Adrenal gland (tissue), 5 donors: ENCODE results near the gene SLC25A23.

Experiments
- CTCF ChIP-seq, 6 experiments: fragments of 450-650 bp in 4 of 6; fragments of 200-600 bp in 2 of 6; sonication (generic) in 1 of 6; IDR thresholded peaks; 1 replicate in 5 of 6; 2 replicates in 1 of 6; pipeline versions ENCODE4 v1.5.1 to v1.8.0; 2016 to 2021; ENCODE audit warnings: antibody characterized with exemption in 6 of 6, mild to moderate bottlenecking in 2 of 6, moderate library complexity in 1 of 6
- POLR2A ChIP-seq, 2 donors: fragments of 450-650 bp; IDR thresholded peaks; one replicate each; pipeline ENCODE4 v1.6.1; 2017; ENCODE audit warnings: antibody characterized with exemption in 2 of 2, mild to moderate bottlenecking in 2 of 2, moderate library complexity in 1 of 2
- donor health status: DM: no; HTN: no; CAD: no.

- TF ChIP-seq POLR2A (IDR thresholded peaks at IDR 0.05) (no peak), CTCF (IDR thresholded peaks at IDR 0.05) (no peak)
Observed at GRCh38 chr19:6451583-6452222, 7.9 kb downstream of the SLC25A23 start.
